Kidney epithelial cell (primary cell): Measurements from ENCODE around the gene SLC6A3. TPM values are rescaled to one million over a fixed set of nuclear protein-coding genes. Genes with fewer than 3 reads are reported as not detected.

Experiments used
- DNase-seq: peaks from one replicate; pipeline ENCODE4 v3.0.0-alpha.2; 2010; ENCODE audit warnings: low read depth
- H3K27me3 ChIP-seq: 2 replicates; pipeline ENCODE4 v1.6.0; 2011; ENCODE audit warnings: low read length; ENCODE audit not compliant: control insufficient read depth, insufficient read depth
- H3K36me3 ChIP-seq: 2 replicates; pipeline ENCODE4 v1.5.1; 2011; ENCODE audit warnings: low read length; ENCODE audit not compliant: control insufficient read depth, insufficient read depth
- H3K4me3 ChIP-seq: 2 replicates; pipeline ENCODE4 v1.5.1; 2011; ENCODE audit warnings: low read depth, mild to moderate bottlenecking, control low read depth, low read length
- CTCF ChIP-seq: IDR thresholded peaks from 2 replicates; pipeline ENCODE4 v1.5.1; 2011; ENCODE audit warnings: mild to moderate bottlenecking, moderate library complexity, low read length, control low read depth, inconsistent platforms; ENCODE audit not compliant: insufficient read depth, poor library complexity, severe bottlenecking
- total RNA-seq: library from RNA; depleted of rRNA; stranded (reverse); fragments of >200 nt; gene quantifications from 2 replicates; pipeline ENCODE4 v1.2.3, GENCODE V29; 2015

The SLC6A3 gene
- total RNA-seq, 1 donor from 2014 or later: not detected

GRCh38 chr5:1381370-1382247, 63.6 kb downstream of the SLC6A3 start:
- TF ChIP-seq CTCF: no peak
- H3K4me3 ChIP-seq: no peak overlapping the region
- H3K27me3 ChIP-seq: peaks cover 31% of the 10 kb centered on the region
- no peaks in the 10 kb centered on the region for H3K36me3 ChIP-seq
- DNase-seq: no peak

GRCh38 chr5:1380910-1381309, 64.3 kb downstream of the SLC6A3 start:
- no peak for TF ChIP-seq CTCF
- no peak for DNase-seq
- Histone ChIP-seq H3K27me3 (peaks cover 26% of the 10 kb centered on the region), H3K4me3 (no peak overlapping the region), H3K36me3 (no peaks in the 10 kb centered on the region)

- TF ChIP-seq CTCF: peak; percentile 44
- Histone ChIP-seq H3K27me3 (peaks cover 26% of the 10 kb centered on the region), H3K36me3 (no peaks in the 10 kb centered on the region), H3K4me3 (no peak overlapping the region)
- DNase-seq: no peak
Measured at GRCh38 chr5:1380011-1380817, 65.0 kb downstream of the SLC6A3 start.

DNA sequence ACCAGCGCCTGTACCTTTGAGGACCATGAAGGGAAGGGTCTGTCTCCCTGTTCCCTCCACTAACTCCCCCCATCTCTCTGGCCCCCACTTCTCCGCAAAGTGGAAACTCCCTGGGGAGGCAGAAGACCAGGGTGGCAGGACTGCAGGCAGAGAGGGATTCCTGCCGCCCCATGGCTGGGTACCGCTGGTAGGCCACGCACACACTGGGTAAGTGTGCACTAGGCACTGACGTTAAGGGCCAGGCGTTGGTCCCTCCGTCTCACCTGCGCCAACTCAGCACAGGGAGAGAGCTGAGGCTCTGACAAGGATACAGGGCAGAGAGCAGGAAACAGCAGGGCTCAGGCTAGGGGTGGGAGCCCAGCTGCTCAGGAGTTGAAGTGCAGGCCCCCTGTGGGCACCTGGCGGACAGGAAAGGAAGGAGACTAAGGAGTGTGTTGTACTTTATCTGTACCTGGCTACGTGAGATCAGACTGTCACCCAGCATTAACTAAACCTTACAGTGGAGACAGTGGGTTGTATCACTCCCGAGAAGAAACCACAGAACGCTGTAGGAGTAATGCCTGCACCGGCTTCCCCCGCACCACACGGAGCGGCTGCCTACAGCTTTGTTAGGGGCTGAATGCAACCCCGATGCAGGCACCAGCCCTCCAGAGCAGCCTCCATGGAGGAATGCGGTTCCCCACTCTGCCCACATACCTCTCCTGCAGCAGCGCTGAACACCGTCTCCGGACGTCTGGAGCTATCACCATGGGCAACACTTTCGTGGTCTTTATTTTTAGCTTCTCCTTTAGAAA, 66.2 kb downstream of the SLC6A3 start:
- Histone ChIP-seq H3K36me3 (no peaks in the 10 kb centered on the region), H3K27me3 (peaks cover 26% of the 10 kb centered on the region), H3K4me3 (no peak overlapping the region)
- TF ChIP-seq CTCF: no peak
- no peak for DNase-seq

- TF ChIP-seq CTCF: no peak
- no peak for DNase-seq
- no peaks in the 10 kb centered on the region for H3K36me3 ChIP-seq
Measured at GRCh38 chr5:1378096-1378495, 67.1 kb downstream of the SLC6A3 start.

More at GRCh38 chr5:1378096-1378495, 67.1 kb downstream of the SLC6A3 start:
- H3K4me3 ChIP-seq: no peak overlapping the region
- peaks cover 22% of the 10 kb centered on the region for H3K27me3 ChIP-seq
